ENCODE measurements around the gene CPNE5. TPM values are rescaled to one million over a fixed set of nuclear protein-coding genes. Genes with fewer than 3 reads are reported as not detected.
A peak's percentile ranks its signal among the peaks of the same experiment; 100 is the strongest.

Gene CPNE5
- total RNA-seq, 2 experiments from 2014 or later = 1.5 to 1.8 TPM

DNA sequence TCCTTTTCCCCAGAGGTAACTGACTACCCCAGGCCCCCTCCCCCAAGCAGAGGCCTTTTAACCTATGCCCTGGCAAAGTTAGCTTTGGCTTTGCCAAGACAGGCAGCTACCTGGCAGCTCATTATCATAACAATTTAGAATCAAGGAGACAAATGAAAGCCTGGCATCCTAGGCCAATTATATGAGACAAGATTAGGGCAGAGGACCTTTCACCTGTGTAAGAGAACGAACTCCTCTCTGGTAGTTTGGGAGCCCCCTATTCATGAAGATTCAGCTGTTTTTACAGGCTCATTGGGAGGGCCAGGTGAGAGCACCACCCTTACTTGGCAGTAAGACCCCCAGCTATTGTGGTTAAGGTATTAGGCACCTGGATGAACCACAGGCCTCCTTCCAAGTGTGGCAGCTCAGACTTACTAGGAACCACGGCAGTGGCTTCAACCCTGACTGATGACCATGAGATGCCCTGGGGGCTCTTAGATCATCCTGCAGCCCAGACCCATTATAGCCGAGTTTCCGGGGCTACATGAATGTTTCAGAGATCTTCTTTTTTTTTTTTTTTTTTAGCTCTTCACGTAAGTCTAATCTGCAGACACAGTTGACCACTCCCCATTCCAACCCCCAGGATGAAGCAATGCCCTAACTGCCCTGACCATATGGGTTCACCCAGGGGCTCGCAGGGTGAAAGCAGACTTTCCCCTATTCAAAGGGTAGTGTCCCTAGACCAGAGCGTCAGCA is 85.4 kb downstream of the CPNE5 start:
- Mint-ChIP-seq H3K27me3 (no peaks in the 10 kb centered on the region), H3K9me3 (peaks cover 9% of the 10 kb centered on the region), H3K4me3 (no peak overlapping the region), H3K27ac (peak overlapping the region; percentile 48), H3K36me3 (no peaks in the 10 kb centered on the region), H3K4me1 (ENCODE audit: low read depth) (peaks cover 64% of the 10 kb centered on the region)
- intact Hi-C loops (cut with micrococcal nuclease) = loop anchor here (2.0 to 10.0 kb wide), 4 partner anchors 19 to 451 kb away; no protein-coding TSS in a partner anchor
- ChIA-PET CTCF (interaction anchor here (0.6 to 9.6 kb wide), 7 partner anchors 12 to 775 kb away, joined by 3 to 106 read pairs (median 6); no protein-coding TSS in a partner anchor), POLR2A (interaction anchor here (1.2 to 1.9 kb wide), 3 partner anchors 74 to 156 kb away, joined by 4 to 13 read pairs (median 5); partner anchors contain the start of gene CDKN1A)
- DNase-seq = no peak

DNA sequence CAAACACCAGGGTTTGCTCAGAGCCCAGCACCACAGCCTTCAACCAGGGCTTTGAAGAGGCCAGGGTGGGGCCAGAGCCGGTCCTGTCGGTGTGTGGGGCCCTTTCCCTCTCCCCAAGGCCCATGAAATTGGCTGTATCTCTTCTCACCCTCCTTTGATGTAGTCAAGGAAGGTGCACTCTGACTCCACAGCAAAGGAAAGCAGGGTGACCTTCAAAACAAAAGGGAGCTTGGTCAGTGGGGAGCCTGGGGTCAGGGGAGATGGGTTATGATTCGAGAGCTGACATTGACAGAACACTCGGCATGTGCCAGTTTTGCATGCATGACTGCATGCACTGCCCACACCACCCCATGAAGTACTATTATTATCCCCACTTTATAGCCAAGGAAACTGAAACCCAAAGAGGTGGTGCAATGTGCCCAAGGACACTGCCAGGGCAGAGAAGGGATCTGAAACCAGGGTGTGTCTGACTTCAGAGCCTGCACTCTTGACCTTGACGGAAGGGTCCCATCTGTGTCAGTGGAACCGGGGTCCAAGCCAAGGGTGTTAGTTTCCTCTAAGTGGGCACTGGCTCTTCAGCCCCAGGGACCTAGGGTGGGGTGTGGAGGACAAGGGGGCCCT is 86.2 kb downstream of the CPNE5 start:
- POLR2A ChIA-PET = interaction anchor here (1.0 to 1.9 kb wide), 4 partner anchors 73 to 155 kb away, joined by 3 to 13 read pairs (median 4); partner anchors contain the start of gene CDKN1A
- no peak overlapping the region for H3K4me3 Mint-ChIP-seq
- H3K36me3 Mint-ChIP-seq = peaks cover 3% of the 10 kb centered on the region
- peaks cover 59% of the 10 kb centered on the region for H3K4me1 Mint-ChIP-seq (ENCODE audit: low read depth)
- peaks cover 16% of the 10 kb centered on the region for H3K9me3 Mint-ChIP-seq
- intact Hi-C loops (cut with micrococcal nuclease) = loop anchor here (2.0 to 10.0 kb wide), 2 partner anchors 18 to 452 kb away; no protein-coding TSS in a partner anchor
- DNase-seq = no peak
- CTCF ChIA-PET = interaction anchor here (0.6 to 9.6 kb wide), 10 partner anchors 7 to 774 kb away, joined by 3 to 106 read pairs (median 4); no protein-coding TSS in a partner anchor
- peak overlapping the region; percentile 21 for H3K27ac Mint-ChIP-seq
- no peaks in the 10 kb centered on the region for H3K27me3 Mint-ChIP-seq

DNA sequence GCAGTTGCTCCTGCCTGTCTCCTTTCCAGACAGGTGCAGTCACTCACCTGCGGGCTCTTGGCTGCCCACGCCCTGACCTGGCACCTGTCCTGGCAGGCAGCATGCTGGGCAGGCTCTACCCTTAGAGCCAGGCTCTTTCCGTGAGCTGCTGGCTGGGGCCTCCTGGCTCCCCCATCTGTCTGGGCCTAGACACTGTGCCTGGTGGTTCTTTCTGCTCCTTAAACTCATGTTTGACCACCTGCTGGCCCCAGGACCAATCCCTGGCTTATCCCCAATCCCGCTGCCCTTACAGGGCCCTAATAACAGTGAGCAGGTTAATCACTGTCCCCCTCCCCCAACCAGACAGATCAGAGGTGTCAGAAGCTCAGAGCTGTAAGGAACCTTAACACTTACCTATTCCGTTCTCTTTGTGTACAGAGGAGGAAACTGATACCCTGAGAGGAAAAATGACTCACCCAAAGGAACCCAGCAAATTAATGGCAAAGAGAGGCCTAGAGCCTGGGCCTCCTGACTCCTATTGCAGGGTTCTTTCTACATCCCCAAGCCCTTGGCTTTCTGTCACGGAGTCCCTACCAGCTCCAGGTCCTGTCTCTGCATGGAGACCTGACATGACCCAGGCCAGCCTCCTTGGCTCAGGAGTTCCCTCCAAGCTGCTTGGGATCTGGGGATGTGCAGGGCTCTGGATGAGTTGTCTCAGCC is 86.9 kb downstream of the CPNE5 start:
- Mint-ChIP-seq H3K4me3 (no peak overlapping the region), H3K4me1 (ENCODE audit: low read depth) (peaks cover 56% of the 10 kb centered on the region), H3K27me3 (no peaks in the 10 kb centered on the region), H3K27ac (peak overlapping the region; percentile 59), H3K9me3 (peaks cover 16% of the 10 kb centered on the region), H3K36me3 (peaks cover 3% of the 10 kb centered on the region)
- POLR2A ChIA-PET = interaction anchor here (1.0 kb wide), 1 partner anchor 73 kb away, joined by 3 read pairs; no protein-coding TSS in a partner anchor
- intact Hi-C loops (cut with micrococcal nuclease) = loop anchor here (2.0 to 10.0 kb wide), 2 partner anchors 18 to 452 kb away; no protein-coding TSS in a partner anchor
- CTCF ChIA-PET = interaction anchor here (0.8 to 3.3 kb wide), 5 partner anchors 7 to 266 kb away, joined by 3 to 12 read pairs (median 4); no protein-coding TSS in a partner anchor
- DNase-seq = peak; percentile 40

DNA sequence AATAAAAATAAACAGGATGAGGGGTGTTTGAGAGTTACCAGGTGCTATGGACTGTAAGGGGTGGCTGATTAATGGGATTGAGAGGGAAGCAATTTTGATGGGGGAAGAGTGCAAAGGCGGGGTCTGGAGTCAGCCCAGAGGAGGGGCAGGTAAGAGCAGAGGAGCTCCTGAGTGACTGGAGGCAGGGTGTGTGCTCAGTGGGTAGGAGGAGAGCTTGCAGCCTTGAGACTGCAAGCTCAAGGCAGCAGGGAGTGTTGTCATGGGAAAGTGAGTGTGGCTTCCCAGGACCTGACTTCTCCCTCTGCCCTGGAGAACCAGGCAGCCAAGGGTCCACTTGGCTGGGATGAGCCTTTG is 87.4 kb downstream of the CPNE5 start:
- CTCF ChIA-PET = interaction anchor here (1.1 to 3.3 kb wide), 5 partner anchors 8 to 128 kb away, joined by 3 to 12 read pairs (median 5); no protein-coding TSS in a partner anchor
- H3K4me3 Mint-ChIP-seq = no peak overlapping the region
- intact Hi-C loops (cut with micrococcal nuclease) = loop anchor here (2.0 to 10.0 kb wide), 2 partner anchors 17 to 453 kb away; no protein-coding TSS in a partner anchor
- peaks cover 51% of the 10 kb centered on the region for H3K4me1 Mint-ChIP-seq (ENCODE audit: low read depth)
- no peaks in the 10 kb centered on the region for H3K27me3 Mint-ChIP-seq
- H3K27ac Mint-ChIP-seq = no peak overlapping the region
- POLR2A ChIA-PET = interaction anchor here (1.0 kb wide), 1 partner anchor 73 kb away, joined by 3 read pairs; no protein-coding TSS in a partner anchor
- H3K9me3 Mint-ChIP-seq = peaks cover 16% of the 10 kb centered on the region
- H3K36me3 Mint-ChIP-seq = peaks cover 3% of the 10 kb centered on the region
- DNase-seq = no peak

DNA sequence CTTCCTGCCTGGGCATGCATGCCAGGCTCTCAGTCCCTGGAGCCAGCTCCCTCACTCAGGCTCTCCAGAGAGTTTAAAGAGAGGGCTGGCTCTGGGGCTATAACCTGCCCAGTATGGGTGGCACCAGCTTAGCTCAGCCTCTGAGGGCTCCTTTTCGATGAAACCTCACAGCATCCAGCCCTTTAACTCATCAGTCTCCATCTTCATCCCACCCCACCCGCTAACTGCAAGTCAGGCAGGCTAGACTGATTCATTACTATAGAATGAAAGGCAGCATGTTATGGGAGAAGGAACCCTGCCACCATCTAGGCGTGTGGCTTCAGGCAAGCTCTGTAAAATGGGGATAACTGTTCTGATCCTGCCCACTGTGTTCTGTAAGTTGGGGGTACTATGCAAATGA is 88.2 kb downstream of the CPNE5 start:
- Mint-ChIP-seq H3K4me1 (ENCODE audit: low read depth) (peaks cover 44% of the 10 kb centered on the region), H3K27ac (no peak overlapping the region), H3K27me3 (no peaks in the 10 kb centered on the region), H3K4me3 (no peak overlapping the region), H3K9me3 (peaks cover 16% of the 10 kb centered on the region), H3K36me3 (peaks cover 3% of the 10 kb centered on the region)
- POLR2A ChIA-PET = no interaction called here
- intact Hi-C loops (cut with micrococcal nuclease) = loop anchor here (10.0 kb wide), 1 partner anchor 454 kb away; no protein-coding TSS in a partner anchor
- no peak for DNase-seq
- CTCF ChIA-PET = interaction anchor here (1.7 to 3.3 kb wide), 2 partner anchors 9 to 13 kb away, joined by 5 to 12 read pairs; no protein-coding TSS in a partner anchor

DNA sequence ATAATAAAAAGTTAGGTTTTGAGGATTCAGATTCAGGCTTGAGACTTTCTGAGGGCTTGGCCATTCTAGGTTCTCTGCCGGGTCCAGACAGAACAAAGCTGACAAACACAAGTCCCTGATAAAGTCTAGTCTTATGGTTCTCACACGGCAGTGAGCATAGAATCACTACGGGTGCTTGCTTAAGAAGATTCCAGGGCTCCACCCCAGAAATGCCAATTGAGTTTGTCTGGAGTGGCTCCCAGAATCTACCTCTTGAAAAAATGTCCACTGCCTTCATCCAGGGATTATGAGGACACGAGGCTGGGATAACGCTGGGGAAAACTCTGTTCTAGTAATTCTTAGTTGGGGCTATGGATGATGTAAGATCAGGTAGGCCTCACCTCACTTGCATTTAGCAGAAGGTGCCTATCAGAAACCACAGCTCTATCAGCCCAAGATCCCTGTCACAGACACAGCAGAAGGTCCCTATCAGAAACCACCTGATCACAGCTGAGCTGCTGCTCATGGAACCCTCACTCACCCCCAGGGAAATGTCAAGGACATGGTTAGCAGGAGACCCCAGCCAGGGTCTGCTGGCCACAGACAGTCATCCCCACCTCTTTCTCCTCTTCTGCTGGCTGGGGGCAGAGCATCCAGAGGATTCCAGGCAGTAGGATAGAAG is 89.3 kb downstream of the CPNE5 start:
- no peak for DNase-seq
- Mint-ChIP-seq H3K4me1 (ENCODE audit: low read depth) (peaks cover 32% of the 10 kb centered on the region), H3K4me3 (no peak overlapping the region), H3K36me3 (peaks cover 3% of the 10 kb centered on the region), H3K27ac (no peak overlapping the region), H3K27me3 (no peaks in the 10 kb centered on the region), H3K9me3 (peaks cover 16% of the 10 kb centered on the region)
- POLR2A ChIA-PET = no interaction called here
- intact Hi-C loops (cut with micrococcal nuclease) = loop anchor here (10.0 kb wide), 1 partner anchor 455 kb away; no protein-coding TSS in a partner anchor
- CTCF ChIA-PET = interaction anchor here (1.2 to 3.3 kb wide), 3 partner anchors 10 to 127 kb away, joined by 4 to 12 read pairs (median 5); no protein-coding TSS in a partner anchor

DNA sequence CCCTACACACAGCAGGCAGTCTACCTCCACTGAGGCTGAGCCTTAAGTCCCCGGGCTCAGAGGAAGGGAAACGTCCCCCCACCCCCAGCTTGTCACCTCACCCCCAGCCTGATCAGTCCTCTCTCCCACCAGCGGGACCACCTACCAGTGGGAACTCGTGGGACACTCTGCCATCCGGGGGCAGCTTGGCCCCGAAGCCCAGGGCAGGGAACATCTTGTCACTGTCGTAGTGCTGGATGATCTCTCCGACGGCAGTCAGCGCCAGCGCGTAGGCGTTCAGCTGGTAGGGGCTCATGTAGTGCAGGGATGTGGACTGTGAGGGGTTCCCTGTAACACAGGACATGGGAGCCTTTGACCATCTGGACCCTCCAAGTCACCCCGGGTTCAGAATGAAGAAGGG is 93.0 kb downstream of the CPNE5 start:
- intact Hi-C loops (cut with micrococcal nuclease) = no loop called here
- peaks cover 3% of the 10 kb centered on the region for H3K36me3 Mint-ChIP-seq
- no peaks in the 10 kb centered on the region for H3K27me3 Mint-ChIP-seq
- H3K9me3 Mint-ChIP-seq = peaks cover 16% of the 10 kb centered on the region
- no peak for DNase-seq
- H3K4me1 Mint-ChIP-seq (ENCODE audit: low read depth) = peaks cover 12% of the 10 kb centered on the region
- H3K4me3 Mint-ChIP-seq = no peak overlapping the region
- ChIA-PET CTCF (interaction anchor here (0.6 to 1.2 kb wide), 2 partner anchors 13 to 90 kb away, joined by 3 to 4 read pairs; no protein-coding TSS in a partner anchor), POLR2A (no interaction called here)
- H3K27ac Mint-ChIP-seq = no peak overlapping the region

DNA sequence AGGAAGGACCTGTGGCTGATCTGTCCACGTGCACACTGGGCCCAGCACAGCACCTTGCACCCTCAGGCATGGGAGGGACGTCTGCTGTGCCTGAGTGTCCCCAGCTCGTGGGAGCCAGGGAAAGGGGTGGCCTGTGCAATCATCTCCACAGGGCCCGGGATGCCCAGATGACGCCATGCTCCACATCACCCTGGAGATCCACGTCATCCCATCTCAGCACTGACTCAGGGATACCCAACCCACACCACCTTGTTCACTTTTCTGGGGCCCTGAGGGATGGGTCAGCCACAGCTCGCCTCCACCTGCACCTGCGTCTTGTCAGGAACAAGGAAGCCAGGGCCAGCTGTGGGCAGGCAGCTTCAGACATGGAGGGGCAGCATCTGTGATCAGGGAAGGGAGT is 93.4 kb downstream of the CPNE5 start:
- intact Hi-C loops (cut with micrococcal nuclease) = no loop called here
- DNase-seq = no peak
- CTCF ChIA-PET = interaction anchor here (0.6 to 1.2 kb wide), 2 partner anchors 13 to 89 kb away, joined by 3 to 4 read pairs; no protein-coding TSS in a partner anchor
- POLR2A ChIA-PET = no interaction called here
- peaks cover 16% of the 10 kb centered on the region for H3K9me3 Mint-ChIP-seq
- H3K27me3 Mint-ChIP-seq = no peaks in the 10 kb centered on the region
- H3K4me3 Mint-ChIP-seq = no peak overlapping the region
- peaks cover 10% of the 10 kb centered on the region for H3K4me1 Mint-ChIP-seq (ENCODE audit: low read depth)
- peaks cover 3% of the 10 kb centered on the region for H3K36me3 Mint-ChIP-seq
- no peak overlapping the region for H3K27ac Mint-ChIP-seq

DNA sequence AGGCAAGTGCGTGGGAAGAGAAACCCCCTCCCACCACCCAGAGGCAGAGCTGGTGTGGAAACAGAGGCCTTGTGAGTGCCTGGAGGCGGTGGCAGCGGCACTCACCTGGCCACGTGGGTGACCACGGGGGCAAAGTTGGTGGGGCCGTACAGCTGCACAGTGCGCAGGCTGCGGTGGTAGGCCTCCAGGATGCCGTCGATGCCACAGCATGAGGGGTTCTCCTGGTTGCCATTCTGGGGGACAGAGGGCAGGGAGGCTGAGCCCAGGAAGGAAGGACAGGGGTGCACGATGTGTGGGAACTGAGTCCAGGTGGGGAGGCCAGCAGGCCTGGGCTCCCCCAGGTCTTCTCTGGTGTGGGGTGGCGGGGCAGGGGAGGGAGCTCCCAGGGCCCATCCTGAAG is 94.0 kb downstream of the CPNE5 start:
- intact Hi-C loops (cut with micrococcal nuclease) = no loop called here
- no peak for DNase-seq
- H3K4me3 Mint-ChIP-seq = no peak overlapping the region
- peaks cover 3% of the 10 kb centered on the region for H3K36me3 Mint-ChIP-seq
- ChIA-PET CTCF (interaction anchor here (1.2 kb wide), 1 partner anchor 14 kb away, joined by 4 read pairs; no protein-coding TSS in a partner anchor), POLR2A (no interaction called here)
- no peaks in the 10 kb centered on the region for H3K27me3 Mint-ChIP-seq
- H3K27ac Mint-ChIP-seq = no peak overlapping the region
- H3K4me1 Mint-ChIP-seq (ENCODE audit: low read depth) = peaks cover 10% of the 10 kb centered on the region
- peaks cover 12% of the 10 kb centered on the region for H3K9me3 Mint-ChIP-seq

DNA sequence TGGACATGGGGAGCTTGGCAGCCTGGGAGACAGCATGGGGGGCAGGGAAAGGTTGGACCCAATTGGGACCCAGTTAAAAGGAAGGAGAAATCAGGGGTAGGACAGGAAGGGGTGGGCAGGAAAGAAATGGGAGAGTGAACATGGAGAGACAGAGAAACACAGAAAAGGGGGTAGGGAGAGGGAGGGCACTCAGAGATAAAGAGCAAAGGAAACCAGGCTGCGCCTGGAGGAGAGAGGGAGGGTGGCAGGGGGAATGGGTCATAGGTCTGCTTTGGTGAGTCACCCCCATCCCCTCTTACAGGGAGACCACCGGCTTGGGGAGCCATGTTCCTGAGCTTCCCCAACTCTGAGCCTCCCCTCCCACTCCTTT is 95.0 kb downstream of the CPNE5 start:
- POLR2A ChIA-PET = no interaction called here
- intact Hi-C loops (cut with micrococcal nuclease) = no loop called here

More for the DNA sequence above, 95.0 kb downstream of the CPNE5 start:
- Mint-ChIP-seq H3K27me3 (no peaks in the 10 kb centered on the region), H3K4me1 (ENCODE audit: low read depth) (peaks cover 10% of the 10 kb centered on the region), H3K9me3 (peaks cover 7% of the 10 kb centered on the region), H3K4me3 (no peak overlapping the region), H3K36me3 (peaks cover 3% of the 10 kb centered on the region), H3K27ac (no peak overlapping the region)
- DNase-seq = no peak
- CTCF ChIA-PET = interaction anchor here (1.4 kb wide), 1 partner anchor 14 kb away, joined by 4 read pairs; no protein-coding TSS in a partner anchor

Measured in activated CD4-positive, alpha-beta memory T cell treated with anti-CD3 and anti-CD28 coated beads for 36 hours (primary cell).